Dermis blood vessel endothelial cell (primary cell): ENCODE results near the gene P2RY6. TPM values are rescaled to one million over a fixed set of nuclear protein-coding genes. Genes with fewer than 3 reads are reported as not detected.

Source experiments
- DNase-seq: peaks from one replicate; pipeline ENCODE4 v3.0.0; 2010
- total RNA-seq: library from RNA; depleted of rRNA; stranded (reverse); fragments of >200 nt; gene quantifications from 2 replicates; pipeline ENCODE4 v1.2.3, GENCODE V29; 2014

Gene P2RY6
- total RNA-seq, 1 donor from 2014 or later, result not detected

DNA sequence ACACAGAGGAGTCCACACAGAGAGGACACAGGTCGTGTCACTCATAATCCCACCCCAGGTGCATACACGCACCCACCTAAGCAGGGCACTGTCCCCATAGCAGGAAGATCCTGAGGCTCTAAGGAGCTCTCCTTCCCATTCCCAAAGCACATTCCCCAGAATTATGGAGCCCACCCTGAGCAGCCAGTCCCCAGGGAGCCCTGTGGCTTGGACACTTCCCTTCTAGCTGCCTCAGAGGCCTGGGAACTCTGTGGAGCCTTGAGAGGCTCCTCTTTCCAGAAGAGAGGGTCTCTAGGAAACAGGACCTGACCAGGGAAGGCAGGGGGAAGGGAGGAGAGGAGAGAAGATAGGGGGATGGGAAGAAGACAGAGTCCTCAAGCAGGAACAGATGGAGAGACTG, 65.7 kb downstream of the P2RY6 start:
- no peak for DNase-seq

GRCh38 chr11:73338279-73338678, 66.1 kb downstream of the P2RY6 start:
- no peak for DNase-seq

GRCh38 chr11:73340164-73340563, 68.0 kb downstream of the P2RY6 start:
- peak; percentile 26 for DNase-seq

DNA sequence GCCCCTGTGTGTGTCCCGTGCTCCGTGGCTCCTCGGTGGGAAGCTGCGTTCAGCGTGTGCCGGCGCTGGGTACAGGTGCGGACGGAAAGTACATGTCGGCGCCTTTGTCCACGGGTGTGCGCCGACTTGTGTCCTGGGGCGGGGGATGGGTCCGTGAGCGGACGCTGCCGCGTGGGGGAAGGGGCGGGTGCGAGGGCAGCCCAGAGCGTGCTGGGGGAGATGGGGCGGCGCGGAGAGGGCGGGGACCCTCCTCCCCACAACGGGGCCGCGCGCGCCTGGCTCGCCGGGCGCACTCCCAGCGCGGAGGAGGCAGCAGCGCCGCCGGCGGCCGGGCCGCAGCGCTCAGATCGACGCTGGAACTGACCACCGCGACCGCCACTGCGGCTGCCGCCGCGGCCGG, 70.5 kb downstream of the P2RY6 start:
- DNase-seq, result peak; percentile 41

DNA sequence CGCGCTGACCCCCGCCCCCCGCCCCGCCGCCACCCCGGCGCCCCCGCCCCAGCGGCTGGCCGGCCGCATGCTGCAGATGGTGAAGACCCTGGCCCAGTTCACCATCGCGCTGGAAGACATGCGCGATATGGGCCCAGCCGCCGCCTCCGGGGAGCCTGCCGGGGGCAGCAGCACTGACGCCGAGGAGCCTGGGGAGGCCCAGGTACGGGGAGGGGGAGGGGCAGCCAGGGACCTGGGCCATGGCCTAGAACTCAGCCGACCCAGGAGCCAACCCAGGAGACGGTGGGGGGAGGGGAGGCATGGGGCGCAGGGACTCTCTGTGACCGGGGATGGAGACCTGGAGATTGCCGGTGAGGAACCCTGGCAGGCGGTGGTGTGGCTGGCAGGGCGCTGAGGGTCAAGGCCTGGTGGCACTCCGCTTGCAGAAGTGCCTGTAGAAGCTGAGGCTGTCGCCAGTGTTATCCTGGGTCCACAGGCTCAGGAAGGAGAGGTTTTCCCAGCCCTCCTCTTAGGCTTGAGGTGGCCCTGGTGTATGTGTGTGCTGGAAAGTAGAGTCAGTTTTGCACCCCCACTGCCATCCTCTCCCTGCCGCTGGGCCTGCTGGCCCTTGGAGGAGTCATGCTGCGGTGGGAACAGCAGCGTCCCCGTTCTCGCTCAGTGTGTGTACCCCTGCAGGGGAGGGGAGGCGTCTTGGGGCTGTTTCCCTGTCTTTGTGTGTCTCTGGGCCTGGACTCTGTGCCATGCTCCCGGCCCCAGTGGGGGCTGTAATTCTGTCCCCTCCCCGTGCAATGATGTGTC, 71.1 kb downstream of the P2RY6 start:
- no peak for DNase-seq

GRCh38 chr11:73344191-73344607, 72.1 kb downstream of the P2RY6 start:
- DNase-seq, result peak; percentile 48

DNA sequence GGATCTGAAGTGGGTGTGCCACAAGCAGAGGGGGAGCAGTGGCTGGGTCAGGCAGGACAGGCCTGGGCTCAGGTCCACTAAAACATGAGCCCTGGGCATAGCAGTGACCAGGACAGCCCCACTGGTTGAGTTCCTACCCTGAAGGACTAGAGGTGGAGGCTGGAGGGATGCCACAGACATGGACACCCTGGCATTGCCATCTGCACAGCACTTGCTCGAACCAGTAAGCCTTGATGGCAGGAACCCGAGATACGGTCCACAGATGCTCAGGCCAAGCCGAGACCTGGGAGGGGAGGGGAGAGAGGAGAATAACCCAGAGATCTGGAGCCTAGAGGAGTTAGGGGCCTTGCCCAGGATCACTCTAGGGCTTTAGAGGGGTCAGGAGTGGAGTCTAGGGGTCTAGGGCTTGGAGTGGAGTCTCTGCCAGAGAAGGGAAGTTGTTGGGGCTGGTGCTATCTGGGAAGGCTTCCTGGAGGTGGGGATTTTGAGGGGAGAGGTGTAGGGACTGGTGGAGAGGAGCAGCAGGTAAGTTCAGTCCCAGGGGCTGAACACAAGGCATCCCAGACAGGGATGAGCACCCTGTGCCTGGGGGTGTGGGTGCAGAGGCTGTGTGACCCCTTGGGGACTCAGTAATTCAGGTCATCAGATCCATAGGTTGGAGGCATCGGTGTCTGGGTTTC, 73.5 kb downstream of the P2RY6 start:
- no peak for DNase-seq

GRCh38 chr11:73346186-73346935, 74.2 kb downstream of the P2RY6 start:
- DNase-seq, result no peak

GRCh38 chr11:73347067-73347466, 74.9 kb downstream of the P2RY6 start:
- DNase-seq, result no peak

Other genes with a start within 250 kb of the P2RY6 start
- 18.0 and 27.6 TPM in 2 replicates for gene FCHSD2, start 130.0 kb upstream of the P2RY6 start, total RNA-seq
- 0.51 and 1.2 TPM in 2 replicates for gene P2RY2, start 54.1 kb upstream of the P2RY6 start, total RNA-seq
- gene ARHGEF17, start 35.9 kb downstream of the P2RY6 start, total RNA-seq, result 25.0 and 55.4 TPM in 2 replicates
- 6.7 and 7.8 TPM in 2 replicates for gene RELT, start 104.1 kb downstream of the P2RY6 start, total RNA-seq